GM12878 (cell line): Measurements from ENCODE around the gene COL4A4. TPM values are rescaled to one million over a fixed set of nuclear protein-coding genes. Genes with fewer than 3 reads are reported as not detected.

Source experiments
- ATAC-seq: fragments of 200-7000 bp; cut with Tn5 transposase; 3 replicates; pipeline ENCODE4 v1.9.1; 2020; ENCODE audit warnings: mild to moderate bottlenecking, moderate library complexity
- BruUV-seq: library from RNA; stranded (reverse); fragments of 400-500 nt; replicated peaks from 2 replicates; lab custom pipeline; 2021; lab: Mats Ljungman, UMichigan
- CTCF ChIA-PET: fragments of 300-600 bp; sonication (Branson Sonifier 250); formaldehyde crosslinking; extraction: SDS; loops from one replicate; lab custom pipeline; 2021; ENCODE audit warnings: inconsistent platforms; lab: Yijun Ruan, JAX
- POLR2A ChIA-PET: fragments of 350-600 bp; formaldehyde crosslinking; extraction: SDS; loops from one replicate; lab custom pipeline; 2021; ENCODE audit warnings: inconsistent platforms; lab: Charles Lee
- RAD21 ChIA-PET: fragments of 300-600 bp; sonication (Branson Sonifier 250); formaldehyde crosslinking; loops from one replicate; lab custom pipeline; 2023; ENCODE audit warnings: antibody characterized with exemption; ENCODE audit not compliant: unreplicated experiment; lab: Charles Lee
- SMC1A ChIA-PET: fragments of 300-600 bp; sonication (Branson Sonifier 250); formaldehyde crosslinking; loops from one replicate; lab custom pipeline; 2023; ENCODE audit not compliant: unreplicated experiment, uncharacterized antibody; lab: Charles Lee
- DNase-seq: peaks from one replicate; pipeline ENCODE4 v3.0.0-alpha.2; 2011; ENCODE audit warnings: low read depth, low spot score
- FAIRE-seq: peaks from 3 replicates; lab custom pipeline; 2011; peaks lifted over from hg19 to GRCh38; lab: Jason Lieb, UNC
- H2AFZ ChIP-seq: 2 replicates; pipeline ENCODE4 v1.6.0; 2011; ENCODE audit warnings: low read depth, low read length, control low read depth; ENCODE audit not compliant: control insufficient read depth
- H3K27ac ChIP-seq: 2 replicates; pipeline ENCODE4 v1.5.1; 2011; ENCODE audit warnings: control low read depth; ENCODE audit not compliant: control insufficient read depth, insufficient read depth
- H3K27me3 ChIP-seq, 2 experiments: replicated peaks in 1 of 2; 2 replicates each; pipeline versions ENCODE4 v1.6.0 to v1.6.1; 2011; ENCODE audit warnings: low read length in 1 of 2; ENCODE audit not compliant: control insufficient read depth in 2 of 2, insufficient read depth in 2 of 2
- H3K36me3 ChIP-seq, 2 experiments: 2 replicates each; pipeline ENCODE4 v1.5.1; 2011; ENCODE audit warnings: low read length in 1 of 2; ENCODE audit not compliant: control insufficient read depth in 2 of 2, insufficient read depth in 2 of 2
- H3K4me1 ChIP-seq: 2 replicates; pipeline ENCODE4 v1.6.1; 2011; ENCODE audit warnings: mild to moderate bottlenecking, low read length, moderate library complexity, mixed read lengths; ENCODE audit not compliant: control insufficient read depth, insufficient read depth
- H3K4me2 ChIP-seq: 2 replicates; pipeline ENCODE4 v1.6.0; 2011; ENCODE audit warnings: control low read depth; ENCODE audit not compliant: control insufficient read depth, insufficient read depth
- H3K4me3 ChIP-seq: fragments of 200-600 bp; sonication (generic); 2 replicates; pipeline ENCODE4 v1.5.1; 2016
- H3K79me2 ChIP-seq: 2 replicates; pipeline ENCODE4 v1.6.0; 2011; ENCODE audit warnings: low read length; ENCODE audit not compliant: control insufficient read depth, insufficient read depth
- H3K9ac ChIP-seq: 2 replicates; pipeline ENCODE4 v1.8.0; 2011; ENCODE audit warnings: low read length, control low read depth, mixed read lengths; ENCODE audit not compliant: control insufficient read depth, insufficient read depth
- H3K9me3 ChIP-seq: replicated peaks from 3 replicates; pipeline ENCODE4 v1.5.1; 2011; ENCODE audit warnings: mild to moderate bottlenecking, low read length; ENCODE audit not compliant: control insufficient read depth, insufficient read depth
- H4K20me1 ChIP-seq: 2 replicates; pipeline ENCODE4 v1.6.0; 2011; ENCODE audit not compliant: control insufficient read depth, insufficient read depth
- BACH1 ChIP-seq: fragments of 450-650 bp; IDR thresholded peaks from 2 replicates; pipeline ENCODE4 v1.6.1; 2017; ENCODE audit warnings: mild to moderate bottlenecking, borderline replicate concordance
- BHLHE40 ChIP-seq, 2 experiments: fragments of 450-650 bp in 1 of 2; IDR thresholded peaks; 2 replicates each; pipeline ENCODE4 v1.6.1; 2011 to 2017; ENCODE audit warnings: low read depth in 2 of 2, borderline replicate concordance in 1 of 2, improper control_type of control experiment in 1 of 2, low read length in 1 of 2, mild to moderate bottlenecking in 1 of 2
- HDAC6 ChIP-seq: fragments of 200-600 bp; sonication (generic); IDR thresholded peaks from one replicate; pipeline ENCODE4 v1.8.0; 2017; ENCODE audit warnings: antibody characterized with exemption; ENCODE audit not compliant: unreplicated experiment
- IKZF1 ChIP-seq: fragments of 450-650 bp; conservative IDR thresholded peaks from 2 replicates; pipeline ENCODE4 v1.6.1; 2017; ENCODE audit warnings: antibody characterized with exemption, mild to moderate bottlenecking
- KLF5 ChIP-seq: fragments of 450-650 bp; IDR thresholded peaks from 2 replicates; pipeline ENCODE4 v1.6.1; 2014; ENCODE audit warnings: mild to moderate bottlenecking; ENCODE audit not compliant: partially characterized antibody
- MEF2A ChIP-seq: IDR thresholded peaks from 2 replicates; pipeline ENCODE4 v1.6.1; 2011; ENCODE audit warnings: low read depth, mild to moderate bottlenecking, low read length, moderate library complexity; ENCODE audit not compliant: insufficient read depth
- MYC ChIP-seq: IDR thresholded peaks from 2 replicates; pipeline ENCODE4 v1.6.1; 2011; ENCODE audit warnings: mild to moderate bottlenecking, low read length, moderate library complexity, inconsistent platforms; ENCODE audit not compliant: insufficient read depth, insufficient replicate concordance, insufficient read length, severe bottlenecking
- PAX8 ChIP-seq: fragments of 450-650 bp; IDR thresholded peaks from 2 replicates; pipeline ENCODE4 v1.6.1; 2017; ENCODE audit warnings: mild to moderate bottlenecking, moderate library complexity
- PML ChIP-seq: IDR thresholded peaks from 2 replicates; pipeline ENCODE4 v1.6.1; 2012; ENCODE audit warnings: low read length, inconsistent platforms
- RFX5 ChIP-seq: IDR thresholded peaks from 2 replicates; pipeline ENCODE4 v1.6.1; 2011; ENCODE audit warnings: low read depth, low read length, improper control_type of control experiment
- STAT1 ChIP-seq: fragments of 450-650 bp; conservative IDR thresholded peaks from 2 replicates; pipeline ENCODE4 v1.6.1; 2014; ENCODE audit warnings: antibody characterized with exemption, mild to moderate bottlenecking
- ZNF217 ChIP-seq: fragments of 450-650 bp; IDR thresholded peaks from 2 replicates; pipeline ENCODE4 v1.6.1; 2017; ENCODE audit warnings: antibody characterized with exemption, mild to moderate bottlenecking
- WGBS: methylation state at CpG from one replicate; pipeline ENCODE4 v1.1.6; 2016; ENCODE audit warnings: low lambda C conversion rate; ENCODE audit not compliant: insufficient replicate concordance, insufficient coverage; ENCODE audit errors: missing lambda C conversion rate; 5-methylcytosine and 5-hydroxymethylcytosine counted together
- in situ Hi-C: fragments of 300-500 bp; cut with MboI; formaldehyde crosslinking; loops from 9 replicates; pipeline ENCODE4 v1.14.3; 2018; ENCODE audit warnings: mixed read lengths
- intact Hi-C: fragments of 100-400 bp; cut with micrococcal nuclease; formaldehyde crosslinking; loops from one replicate; pipeline ENCODE4 v1.14.2; 2022; ENCODE audit not compliant: unreplicated experiment
- polyA plus RNA-seq, 11 experiments: library from polyadenylated mRNA; depleted of rRNA in 4 of 11; unstranded in 6 of 11; stranded (reverse) in 5 of 11; fragments of >200 nt; fragmentation: Nextera tagmentation in 4 of 11; fragmentation: Illumina TruSeq in 1 of 11; extraction: Ambion mirVana in 4 of 11; extraction: Trizol in 1 of 11; gene quantifications; 1 replicate in 1 of 11; 2 replicates in 10 of 11; pipeline versions ENCODE4 v1.2.1 to v1.2.3, GENCODE V29; 2011 to 2016; ENCODE audit warnings: inconsistent platforms in 2 of 11, missing spikeins in 2 of 11, low read depth in 1 of 11
- total RNA-seq, 4 experiments: library from RNA; depleted of rRNA in 3 of 4; stranded (reverse); fragments of >200 nt in 3 of 4; fragmentation: Illumina TruSeq in 1 of 4; extraction: Trizol in 1 of 4; gene quantifications; 2 replicates each; pipeline versions ENCODE4 v1.2.1 to v1.2.3, GENCODE V29; 2013 to 2021
- TF ChIP-seq, protein P1 (sequence below): fragments of 450-650 bp; IDR thresholded peaks from 2 replicates; pipeline ENCODE4 v1.6.1; 2017; ENCODE audit warnings: mild to moderate bottlenecking

Gene COL4A4
- total and polyA plus RNA-seq, 10 of the 15 experiments (the other 5 are each of a cell fraction or from before 2014, with no cell fraction given) = 0.19 to 4.0 (median 2.1) TPM

DNA sequence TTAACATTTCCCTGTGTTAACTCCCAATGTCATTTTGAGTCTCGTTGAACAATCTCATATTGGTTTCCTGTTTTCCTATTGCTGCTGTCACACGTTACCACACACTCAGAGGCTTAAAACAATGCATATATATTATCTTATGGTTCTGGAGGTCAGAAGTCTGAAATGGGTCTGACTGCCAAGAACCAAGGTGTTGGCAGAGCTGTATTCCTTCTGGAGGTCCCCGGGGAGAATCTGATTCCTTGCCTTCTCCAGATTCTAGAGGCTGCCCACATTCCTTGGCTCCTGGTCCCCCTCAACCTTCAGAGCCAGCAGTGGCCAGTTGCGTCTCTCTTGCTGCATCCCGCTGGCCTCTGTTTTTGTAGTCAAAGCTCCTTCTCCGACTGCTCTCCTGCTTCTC lies 17.5 kb downstream of the COL4A4 start (continued):
- TF ChIP-seq IKZF1 = no peak
- TF ChIP-seq, protein P1, sequence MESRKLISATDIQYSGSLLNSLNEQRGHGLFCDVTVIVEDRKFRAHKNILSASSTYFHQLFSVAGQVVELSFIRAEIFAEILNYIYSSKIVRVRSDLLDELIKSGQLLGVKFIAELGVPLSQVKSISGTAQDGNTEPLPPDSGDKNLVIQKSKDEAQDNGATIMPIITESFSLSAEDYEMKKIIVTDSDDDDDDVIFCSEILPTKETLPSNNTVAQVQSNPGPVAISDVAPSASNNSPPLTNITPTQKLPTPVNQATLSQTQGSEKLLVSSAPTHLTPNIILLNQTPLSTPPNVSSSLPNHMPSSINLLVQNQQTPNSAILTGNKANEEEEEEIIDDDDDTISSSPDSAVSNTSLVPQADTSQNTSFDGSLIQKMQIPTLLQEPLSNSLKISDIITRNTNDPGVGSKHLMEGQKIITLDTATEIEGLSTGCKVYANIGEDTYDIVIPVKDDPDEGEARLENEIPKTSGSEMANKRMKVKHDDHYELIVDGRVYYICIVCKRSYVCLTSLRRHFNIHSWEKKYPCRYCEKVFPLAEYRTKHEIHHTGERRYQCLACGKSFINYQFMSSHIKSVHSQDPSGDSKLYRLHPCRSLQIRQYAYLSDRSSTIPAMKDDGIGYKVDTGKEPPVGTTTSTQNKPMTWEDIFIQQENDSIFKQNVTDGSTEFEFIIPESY = no peak
- TF ChIP-seq BACH1 = no peak
- TF ChIP-seq PML = no peak
- TF ChIP-seq STAT1 = no peak

DNA sequence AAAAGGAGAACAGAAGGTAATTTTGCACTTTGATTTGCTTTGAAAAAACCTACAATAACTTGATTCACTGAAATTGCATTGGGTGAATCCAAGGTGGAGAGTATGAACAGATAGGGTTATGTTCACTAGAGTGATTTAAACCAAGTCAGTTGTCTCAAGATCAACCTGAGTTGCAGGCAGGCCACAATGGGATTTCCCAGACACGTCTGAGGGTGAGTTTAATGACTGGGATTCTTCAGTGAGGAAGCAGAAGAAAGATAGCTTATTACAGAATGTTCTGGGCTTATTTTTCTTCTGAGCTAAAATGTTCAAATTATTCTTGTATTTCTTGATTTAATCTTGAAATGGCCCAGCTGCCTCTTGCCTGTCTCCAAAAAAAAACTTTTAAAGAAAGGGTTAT lies 20.1 kb downstream of the COL4A4 start:
- Histone ChIP-seq H2AFZ (no peak overlapping the region), H3K27me3 (no peaks in the 10 kb centered on the region), H3K9me3 (no peaks in the 10 kb centered on the region), H3K4me2 (no peak overlapping the region), H3K4me1 (no peaks in the 10 kb centered on the region), H3K79me2 (no peaks in the 10 kb centered on the region), H4K20me1 (no peaks in the 10 kb centered on the region), H3K4me3 (no peak overlapping the region), H3K36me3 (no peaks in the 10 kb centered on the region), H3K27ac (no peak overlapping the region), H3K9ac (no peak overlapping the region)
- 5% methylated on average over 1 of the region's 1 CpG for WGBS
- TF ChIP-seq KLF5 (no peak), ZNF217 (no peak), PAX8 (no peak), MYC (no peak), HDAC6 (no peak), BHLHE40 (IDR thresholded peaks at IDR 0.05; ENCODE audit: borderline replicate concordance in 1 of 2, low read depth in 2 of 2, low read length in 1 of 2) (no peak), MEF2A (no peak), RFX5 (no peak)
- intact Hi-C loops = no loop called here
- POLR2A ChIA-PET = no interaction called here
- SMC1A ChIA-PET = no interaction called here
- ATAC-seq (no peak), FAIRE-seq (no peak), DNase-seq (no peak)
- RAD21 ChIA-PET = no interaction called here
- BruUV-seq = no TSS peak
- in situ Hi-C loops = no loop called here
- CTCF ChIA-PET = no interaction called here
